HG02571 (cell line): ENCODE data around the gene ERBB4.

Source experiments
- ATAC-seq: cut with Tn5 transposase; IDR thresholded peaks from one replicate; pipeline ENCODE4 v1.9.1; 2021; ENCODE audit warnings: mild to moderate bottlenecking, moderate library complexity; ENCODE audit not compliant: unreplicated experiment

The ERBB4 gene

DNA sequence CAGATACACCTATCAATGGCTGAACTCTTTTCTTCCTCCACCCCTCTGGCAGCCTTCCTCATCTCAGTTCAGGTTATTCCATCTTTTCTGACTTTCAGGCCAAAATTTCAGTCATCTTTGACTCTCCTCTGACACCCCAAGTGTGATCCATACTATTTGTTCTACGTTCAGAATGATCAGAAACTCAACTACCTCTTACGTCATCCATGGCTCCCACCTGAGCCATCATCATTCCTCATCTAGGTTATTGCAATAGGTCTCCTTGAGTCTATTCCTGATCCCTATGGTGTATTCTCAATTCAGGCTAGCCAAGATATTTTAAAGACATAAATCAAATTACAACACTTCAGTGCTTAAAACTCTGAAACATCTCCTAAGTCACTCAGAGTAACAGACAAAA, 589.7 kb downstream of the ERBB4 start:
- no peak for ATAC-seq

DNA sequence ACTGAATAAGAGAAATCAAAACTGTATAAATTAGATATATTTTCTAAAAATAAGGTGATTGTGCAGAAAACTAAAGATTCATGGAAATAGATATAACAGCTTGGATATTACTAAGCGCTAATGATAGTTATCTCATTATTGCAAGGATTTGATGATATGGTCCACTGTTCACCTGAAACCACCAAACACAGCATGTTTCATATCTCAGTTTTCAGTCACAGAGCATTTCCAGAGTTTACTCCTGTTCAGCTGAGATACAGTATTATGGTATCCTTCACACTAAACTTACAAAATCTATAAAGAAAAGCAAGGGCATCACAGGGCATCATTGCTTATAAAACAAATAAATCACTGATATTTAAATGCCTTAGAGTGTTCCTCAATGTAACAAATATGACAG, 591.6 kb downstream of the ERBB4 start:
- ATAC-seq, result no peak

DNA sequence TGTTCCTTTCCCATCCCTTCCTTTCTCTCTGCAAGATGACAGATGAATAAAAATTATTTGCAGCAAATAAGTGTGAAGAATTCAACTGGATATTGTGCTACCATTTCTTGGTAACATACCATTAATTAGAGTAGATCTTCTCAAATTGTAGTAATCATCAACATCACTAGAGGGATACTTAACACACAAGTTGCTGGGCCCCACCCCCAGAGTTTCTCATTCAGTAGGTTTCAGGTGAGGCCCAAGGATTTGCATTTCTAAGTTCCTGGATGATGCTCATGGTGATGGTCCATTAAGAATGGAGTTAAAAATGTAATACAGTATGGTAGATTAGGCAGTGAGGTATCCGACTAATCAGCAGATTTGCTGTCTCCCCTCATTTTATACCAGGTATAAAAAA, 594.0 kb downstream of the ERBB4 start:
- peak; percentile 76 for ATAC-seq

DNA sequence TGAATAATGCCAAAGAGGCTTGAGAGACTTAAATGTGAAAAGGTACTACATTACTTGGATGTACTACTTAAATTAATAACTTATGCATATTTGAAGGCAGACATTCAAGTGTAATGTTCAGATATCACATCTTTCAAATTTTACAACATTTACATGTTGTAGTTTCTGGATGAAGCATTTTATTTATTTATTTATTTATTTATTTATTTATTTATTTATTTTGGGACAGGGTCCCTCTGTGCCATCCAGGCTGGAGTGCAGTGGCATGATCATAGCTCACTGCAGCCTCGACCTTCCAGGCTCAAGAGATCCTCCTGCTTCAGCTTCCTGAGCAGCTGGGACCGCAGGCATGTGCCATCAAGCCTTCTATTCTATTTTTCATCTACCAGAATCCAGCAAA, 596.4 kb downstream of the ERBB4 start:
- no peak for ATAC-seq

DNA sequence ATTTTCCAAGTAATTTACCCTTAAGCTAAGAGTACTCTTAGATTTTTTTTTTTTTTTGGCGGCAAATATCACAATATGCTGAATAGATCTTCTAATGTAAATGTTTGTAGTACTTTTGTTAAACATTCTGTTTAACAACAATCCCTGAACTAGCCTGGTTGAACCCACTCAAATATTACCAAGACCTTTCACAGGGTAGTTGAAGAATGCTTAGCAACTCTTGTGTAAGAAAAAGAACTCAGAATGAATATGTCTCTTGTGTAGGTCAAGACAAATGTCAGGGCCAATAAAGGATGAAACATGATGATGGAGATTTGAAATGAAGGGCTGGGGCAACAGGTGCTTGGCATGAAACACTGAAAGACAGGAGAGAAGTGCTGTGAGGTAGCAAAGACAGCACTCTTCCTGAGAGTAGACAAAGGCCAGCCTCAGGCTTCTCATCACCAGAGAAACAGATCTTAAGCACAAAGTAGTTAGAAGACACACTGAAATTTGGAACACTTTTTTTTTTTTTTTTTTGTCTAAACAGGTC, 597.3 kb downstream of the ERBB4 start:
- no peak for ATAC-seq

GRCh38 chr2:211939177-211939576, 599.4 kb downstream of the ERBB4 start:
- no peak for ATAC-seq

- no peak for ATAC-seq
These were observed 603.8 kb downstream of the ERBB4 start for GRCh38 chr2:211934811-211935210.

GRCh38 chr2:211931314-211931713, 607.3 kb downstream of the ERBB4 start:
- no peak for ATAC-seq

DNA sequence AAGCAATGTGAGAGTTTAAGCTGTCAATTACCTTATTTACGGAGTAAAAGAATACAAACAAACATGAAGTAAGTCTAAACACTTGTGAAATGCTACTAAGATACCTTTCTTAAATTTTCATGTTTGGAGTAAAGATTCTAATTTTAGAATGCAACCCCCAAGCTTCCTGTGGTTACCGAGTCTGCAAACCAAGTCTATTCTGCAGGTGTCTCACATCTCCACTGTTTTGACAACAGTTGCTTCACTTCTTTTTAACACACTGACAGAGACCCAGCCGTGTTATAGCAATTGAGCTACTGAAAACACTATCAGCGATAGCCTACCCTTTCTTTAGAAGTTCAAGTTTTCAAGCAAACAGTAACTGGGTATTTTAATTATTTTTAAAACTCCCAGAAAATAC, 608.3 kb downstream of the ERBB4 start:
- peak; percentile 80 for ATAC-seq

GRCh38 chr2:211928201-211928600, 610.4 kb downstream of the ERBB4 start:
- no peak for ATAC-seq

DNA sequence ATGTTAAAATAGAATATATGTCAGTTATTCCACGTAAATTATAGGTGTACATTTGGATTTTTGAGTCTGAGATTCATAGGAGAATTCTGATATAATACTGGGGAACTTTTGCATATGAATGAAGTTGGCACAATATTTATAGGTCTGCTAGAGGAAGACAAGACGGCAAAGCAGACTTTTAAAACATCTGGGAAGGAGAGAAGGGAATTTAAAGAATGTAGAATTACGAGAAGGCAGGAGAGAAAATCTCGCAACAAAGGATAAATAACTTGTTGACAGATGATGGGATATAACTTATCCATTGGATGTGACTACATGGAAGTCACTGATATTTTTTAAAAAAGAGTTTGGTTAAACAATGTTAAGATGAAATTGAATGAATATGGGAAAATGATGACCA, 615.6 kb downstream of the ERBB4 start:
- ATAC-seq, result no peak

DNA sequence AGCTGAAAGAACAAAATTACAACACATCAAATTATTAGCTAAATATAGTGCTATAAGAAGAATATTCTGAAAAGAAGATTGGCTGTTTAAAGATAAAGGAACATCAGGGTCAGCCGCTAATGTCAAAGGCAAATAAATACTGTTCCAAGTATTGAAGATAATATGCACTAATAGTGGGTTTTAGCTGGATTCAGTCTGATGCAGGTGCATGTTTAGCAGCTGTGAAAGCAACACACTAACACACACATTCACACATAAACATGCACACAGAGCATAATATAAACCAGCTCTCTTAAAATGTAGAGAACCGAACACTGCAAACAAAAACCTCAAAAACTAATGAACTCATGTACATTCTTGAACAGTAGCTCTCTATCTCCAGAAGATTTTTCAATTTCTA, 634.6 kb downstream of the ERBB4 start:
- no peak for ATAC-seq

DNA sequence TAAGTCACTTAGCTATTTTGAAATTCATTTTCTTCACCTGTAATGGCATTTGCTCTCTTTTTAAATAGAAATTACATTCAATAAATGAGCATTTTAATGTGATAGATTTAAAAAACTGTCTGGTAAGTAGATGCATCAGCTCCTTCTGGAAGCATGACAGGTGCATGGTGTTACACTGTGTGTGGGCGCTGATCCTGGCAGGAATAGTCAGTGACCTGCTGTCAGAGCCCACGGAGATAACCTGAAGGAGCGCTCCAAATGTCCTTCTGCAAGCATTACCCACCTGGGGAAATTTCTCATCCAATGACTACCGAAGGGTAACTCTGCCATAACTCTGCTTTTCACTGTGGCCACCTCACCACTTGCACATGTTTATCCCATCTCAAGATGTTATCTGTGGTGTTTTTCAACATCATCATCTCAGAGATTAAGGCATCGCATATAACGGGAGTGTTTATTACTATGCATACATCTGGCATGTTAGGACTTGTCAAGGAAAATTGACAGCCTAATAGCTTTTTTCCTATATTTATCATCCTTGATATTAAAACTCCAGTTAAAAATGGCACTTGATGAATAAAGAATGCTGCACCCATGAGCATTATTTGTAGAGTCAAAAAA, 637.3 kb downstream of the ERBB4 start:
- no peak for ATAC-seq

GRCh38 chr2:211900518-211900917, 638.1 kb downstream of the ERBB4 start:
- ATAC-seq, result no peak

- ATAC-seq, result no peak
These were observed 638.6 kb downstream of the ERBB4 start for GRCh38 chr2:211900000-211900399.

- no peak for ATAC-seq
These were observed 639.9 kb downstream of the ERBB4 start for GRCh38 chr2:211898702-211899101.

- ATAC-seq, result no peak
These were observed 657.2 kb downstream of the ERBB4 start for GRCh38 chr2:211881449-211881848.

GRCh38 chr2:211879323-211879722, 659.3 kb downstream of the ERBB4 start:
- ATAC-seq, result no peak

DNA sequence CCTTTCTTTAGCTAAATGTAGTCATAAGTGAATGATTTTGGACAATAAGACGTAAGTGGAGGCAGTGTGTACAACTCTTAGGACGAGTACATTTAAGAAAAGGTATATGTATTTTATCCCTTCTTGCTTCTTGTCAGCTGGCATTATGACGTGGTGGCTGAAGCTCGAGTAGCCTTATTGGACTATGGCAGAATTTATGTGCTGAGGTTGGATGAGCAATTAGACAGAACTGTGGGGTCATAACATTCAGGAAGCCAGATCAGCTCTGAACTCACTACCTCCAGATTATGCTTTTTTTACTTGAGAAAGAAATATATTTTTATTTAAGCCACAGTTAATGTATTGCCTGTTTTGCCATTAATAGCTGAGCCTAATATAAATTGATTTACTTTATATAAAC, 661.5 kb downstream of the ERBB4 start:
- ATAC-seq, result no peak

- ATAC-seq, result no peak
These were observed 663.1 kb downstream of the ERBB4 start for GRCh38 chr2:211875488-211875887.

DNA sequence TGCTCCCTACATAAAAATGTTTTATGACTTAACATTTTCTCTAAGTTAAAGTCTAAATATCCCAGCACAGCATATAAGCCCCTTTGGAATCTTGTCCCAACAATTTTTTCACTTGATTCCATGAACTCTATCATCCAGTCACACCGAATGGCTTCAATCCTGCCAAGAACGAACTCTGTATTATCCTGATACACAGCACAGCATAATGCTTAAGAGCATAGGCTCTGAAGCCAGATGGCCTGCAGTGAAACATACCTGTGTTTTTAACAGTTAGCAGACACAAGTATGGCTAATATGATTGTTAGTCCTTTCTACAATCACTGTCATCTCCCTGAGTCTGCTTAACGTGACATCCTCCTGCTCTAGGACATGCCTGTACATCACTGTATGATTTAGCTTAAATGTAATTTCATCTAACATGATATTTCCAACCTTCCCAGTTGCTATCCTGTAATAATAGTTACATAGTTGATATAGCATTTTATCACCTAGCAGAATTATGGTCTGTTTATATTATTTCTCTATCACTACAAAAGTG, 669.5 kb downstream of the ERBB4 start:
- no peak for ATAC-seq

DNA sequence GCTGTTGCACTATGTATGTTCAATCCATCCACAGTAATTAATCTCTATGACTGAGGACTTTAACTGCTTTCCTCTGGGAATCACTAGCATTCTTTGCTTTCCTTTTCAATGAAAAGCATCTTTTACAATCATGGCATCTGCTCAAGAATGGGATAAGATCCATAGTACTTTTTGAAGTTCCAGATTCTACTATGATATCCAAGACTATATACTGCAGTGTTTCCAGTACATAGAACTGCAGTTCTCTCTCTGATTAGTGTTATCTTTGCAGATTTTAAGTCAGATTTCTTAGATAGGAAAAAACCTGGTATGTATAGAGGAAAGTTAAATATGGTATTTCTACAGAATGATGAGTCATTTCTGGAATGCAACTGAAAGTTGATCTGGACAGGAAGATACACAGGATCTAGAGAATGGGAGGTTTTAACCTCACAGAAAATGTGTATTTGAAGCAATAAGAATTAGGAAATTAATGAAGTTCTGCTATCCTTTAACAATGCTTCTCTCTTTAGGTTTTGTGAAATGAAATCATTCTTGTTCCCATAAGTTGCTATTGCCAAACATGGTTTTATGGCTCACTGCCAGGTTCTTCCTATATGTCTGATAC, 670.7 kb downstream of the ERBB4 start:
- no peak for ATAC-seq

DNA sequence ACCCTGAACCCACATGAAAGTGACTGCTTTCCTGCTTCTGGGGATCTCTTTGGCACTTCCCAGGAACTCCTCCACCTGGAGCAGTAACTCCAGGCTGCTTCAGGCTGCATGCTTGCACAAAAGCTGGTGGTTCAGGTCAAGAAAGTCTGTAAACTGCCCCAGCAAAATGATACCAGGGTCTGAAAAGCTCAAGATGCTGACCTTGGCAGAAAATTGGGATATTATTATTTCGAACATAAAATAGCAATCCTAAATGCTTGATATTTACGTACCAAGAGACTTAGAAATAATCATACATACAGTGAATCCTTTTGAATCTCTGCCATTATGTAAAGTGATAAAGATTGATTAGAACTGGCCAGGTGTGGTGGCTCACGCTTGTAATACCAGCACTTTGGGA, 674.3 kb downstream of the ERBB4 start:
- no peak for ATAC-seq
